Neural progenitor cell (in vitro differentiated cells): ENCODE measurements around the gene QSOX2.
A peak's percentile ranks its signal among the peaks of the same experiment; 100 is the strongest.

Experiments
- CTCF ChIP-seq: fragments of 200-600 bp; sonication (generic); IDR thresholded peaks from 2 replicates; pipeline ENCODE4 v1.5.1; 2017; ENCODE audit warnings: antibody characterized with exemption, mild to moderate bottlenecking
- EZH2 ChIP-seq: fragments of 200-600 bp; sonication (generic); IDR thresholded peaks from 2 replicates; pipeline ENCODE4 v1.6.1; 2017; ENCODE audit warnings: antibody characterized with exemption, mild to moderate bottlenecking, moderate library complexity
- EZH2phosphoT487 ChIP-seq: fragments of 200-600 bp; sonication (generic); IDR thresholded peaks from 2 replicates; pipeline ENCODE4 v1.6.1; 2017; ENCODE audit warnings: antibody characterized with exemption

- TF ChIP-seq EZH2phosphoT487 (no peak), CTCF (peak; percentile 93), EZH2 (no peak)
Observed at GRCh38 chr9:136225748-136226679, 19.6 kb downstream of the QSOX2 start.
